Cortex of kidney (tissue), 1 donor: Measurements from ENCODE around the gene FADS6.

Experiments used
- DNase-seq: peaks from one replicate; lab custom pipeline; 2025; lab: John Stamatoyannopoulos, UW

Gene FADS6, protein sequence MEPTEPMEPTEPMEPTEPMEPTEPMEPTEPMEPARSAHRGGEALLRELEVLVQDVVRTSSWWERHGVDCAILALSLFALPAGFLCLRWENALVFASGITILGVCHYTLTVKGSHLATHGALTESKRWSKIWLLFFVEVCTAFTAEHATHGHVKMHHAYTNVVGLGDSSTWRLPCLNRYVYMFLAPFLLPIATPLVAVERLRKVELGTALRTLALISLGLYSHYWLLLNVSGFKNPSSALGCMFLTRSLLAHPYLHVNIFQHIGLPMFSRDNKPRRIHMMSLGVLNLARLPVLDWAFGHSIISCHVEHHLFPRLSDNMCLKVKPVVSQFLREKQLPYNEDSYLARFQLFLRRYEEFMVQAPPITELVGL

DNA sequence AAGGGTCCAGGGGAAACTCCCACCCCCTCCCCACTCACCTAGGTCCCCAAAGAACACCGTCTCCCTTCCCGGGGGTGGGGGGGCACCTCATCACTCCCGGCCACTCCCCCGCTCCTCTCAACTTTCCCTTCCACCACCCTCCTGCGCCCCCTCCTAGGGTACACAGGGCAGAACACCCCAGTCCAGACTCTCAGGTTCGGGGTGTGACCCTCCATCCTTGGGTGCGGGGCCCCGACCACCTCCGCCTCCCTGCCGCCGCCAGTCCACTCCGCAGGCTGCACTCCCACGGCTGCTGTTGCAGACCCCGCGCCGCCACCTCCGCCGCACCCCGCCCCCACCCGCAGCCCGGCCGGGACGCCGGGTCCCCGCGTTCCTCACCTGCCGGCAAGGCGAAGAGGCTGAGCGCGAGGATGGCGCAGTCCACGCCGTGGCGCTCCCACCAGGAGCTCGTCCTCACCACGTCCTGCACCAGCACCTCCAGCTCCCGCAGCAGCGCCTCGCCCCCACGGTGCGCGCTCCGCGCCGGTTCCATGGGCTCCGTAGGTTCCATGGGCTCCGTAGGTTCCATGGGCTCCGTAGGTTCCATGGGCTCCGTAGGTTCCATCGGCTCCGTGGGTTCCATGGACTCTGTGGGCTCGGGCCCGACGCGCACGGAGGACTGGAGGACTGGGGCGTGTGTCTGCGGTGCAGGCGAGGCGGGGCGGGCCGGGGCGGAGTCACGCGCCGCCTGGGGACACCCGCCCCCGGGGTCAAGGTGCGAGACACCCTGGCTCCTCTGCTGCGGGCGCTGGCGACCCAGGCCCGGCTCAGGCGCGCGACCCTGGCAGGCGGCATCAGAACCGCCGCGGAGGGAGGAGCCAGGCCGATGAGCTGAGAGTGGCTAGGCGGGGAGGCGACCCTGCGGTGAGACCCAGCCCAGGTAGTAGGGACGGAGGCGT lies at the start of gene FADS6:
TSS of gene FADS6 (minus strand) at position 660 of the 938 bp plus-strand sequence. CDS start at position 622, 38 bp downstream.
- DNase-seq: no peak

DNA sequence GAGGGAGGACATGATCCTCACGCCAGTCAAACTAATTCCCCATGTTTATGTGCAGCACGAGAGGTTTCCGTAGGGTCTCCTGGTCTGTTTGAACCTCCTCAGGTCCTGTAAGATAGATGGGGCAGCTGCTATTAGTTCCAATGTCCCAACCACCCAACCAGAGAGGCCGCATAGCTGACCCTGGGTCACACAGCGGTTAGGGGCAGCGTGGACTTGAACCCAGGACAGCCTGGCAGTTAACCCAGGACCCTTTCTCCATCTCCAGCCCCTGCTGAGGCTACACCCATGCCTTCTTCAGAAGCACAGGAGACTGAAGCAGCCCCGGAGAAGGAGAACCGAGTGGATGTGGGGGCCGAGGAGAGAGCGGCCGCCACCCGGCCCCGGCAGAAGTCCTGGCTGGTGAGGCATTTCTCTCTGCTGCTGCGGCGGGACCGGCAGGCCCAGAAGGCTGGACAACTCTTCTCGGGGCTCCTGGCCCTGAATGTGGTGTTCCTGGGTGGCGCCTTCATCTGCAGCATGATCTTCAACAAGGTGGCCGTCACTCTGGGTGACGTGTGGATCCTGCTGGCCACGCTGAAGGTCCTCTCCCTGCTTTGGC lies 47.8 kb upstream of the FADS6 start:
- no peak for DNase-seq

DNA sequence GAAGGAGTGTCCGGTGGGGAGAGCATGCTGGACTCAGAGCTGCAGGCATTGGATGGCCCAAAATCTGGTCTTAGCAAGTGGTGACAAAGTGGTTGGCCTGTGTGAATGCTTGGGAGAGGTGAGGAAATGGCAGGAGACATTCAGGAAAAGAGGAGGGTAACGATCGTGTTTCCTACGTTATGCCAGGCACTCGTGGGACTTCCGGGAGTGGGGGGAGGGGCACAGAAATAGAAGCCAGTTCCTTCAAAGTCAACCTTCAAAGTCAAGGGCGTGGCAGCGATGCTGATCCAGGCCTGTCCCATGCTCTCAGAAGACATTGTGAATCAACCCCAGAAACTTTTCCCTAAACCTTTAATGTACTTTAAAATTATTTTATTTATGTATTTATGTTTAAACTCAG lies 46.1 kb upstream of the FADS6 start:
- no peak for DNase-seq

DNA sequence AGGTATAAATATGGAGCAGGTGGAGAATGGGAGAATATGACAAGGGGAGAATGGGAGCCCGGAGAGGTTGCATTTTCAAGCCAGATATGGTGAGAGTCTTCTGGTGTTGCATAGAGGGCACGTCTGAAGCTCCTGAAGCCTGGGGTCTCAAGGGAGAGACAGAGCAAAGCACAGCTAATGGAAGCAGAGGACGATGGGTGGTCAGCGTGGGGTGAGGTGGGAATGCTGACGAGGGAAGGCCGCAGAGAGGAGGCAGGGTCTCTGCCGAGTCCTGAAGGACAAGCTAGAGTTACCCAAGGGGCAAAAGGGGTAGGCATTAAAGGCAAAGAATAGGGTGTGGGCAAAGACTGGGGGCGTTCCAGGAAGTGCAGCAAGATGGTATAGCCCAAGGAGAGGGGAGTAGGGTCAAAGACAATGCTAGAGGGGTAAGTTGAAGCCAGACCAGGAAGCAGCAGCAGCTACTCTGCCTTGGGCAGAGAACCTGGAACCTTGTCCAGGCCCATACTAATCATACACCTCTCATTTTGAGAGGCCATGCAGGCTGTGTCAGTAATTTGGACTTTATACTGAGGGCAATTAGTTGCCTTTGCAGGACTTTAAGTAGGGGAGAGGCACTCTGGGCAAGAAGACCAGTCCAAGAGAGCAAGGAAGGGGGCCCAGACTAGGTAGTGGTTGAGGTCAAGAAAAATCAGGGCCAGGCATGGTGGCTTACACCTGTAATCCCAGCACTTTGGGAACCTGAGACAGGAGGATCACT lies 44.9 kb upstream of the FADS6 start:
- no peak for DNase-seq

DNA sequence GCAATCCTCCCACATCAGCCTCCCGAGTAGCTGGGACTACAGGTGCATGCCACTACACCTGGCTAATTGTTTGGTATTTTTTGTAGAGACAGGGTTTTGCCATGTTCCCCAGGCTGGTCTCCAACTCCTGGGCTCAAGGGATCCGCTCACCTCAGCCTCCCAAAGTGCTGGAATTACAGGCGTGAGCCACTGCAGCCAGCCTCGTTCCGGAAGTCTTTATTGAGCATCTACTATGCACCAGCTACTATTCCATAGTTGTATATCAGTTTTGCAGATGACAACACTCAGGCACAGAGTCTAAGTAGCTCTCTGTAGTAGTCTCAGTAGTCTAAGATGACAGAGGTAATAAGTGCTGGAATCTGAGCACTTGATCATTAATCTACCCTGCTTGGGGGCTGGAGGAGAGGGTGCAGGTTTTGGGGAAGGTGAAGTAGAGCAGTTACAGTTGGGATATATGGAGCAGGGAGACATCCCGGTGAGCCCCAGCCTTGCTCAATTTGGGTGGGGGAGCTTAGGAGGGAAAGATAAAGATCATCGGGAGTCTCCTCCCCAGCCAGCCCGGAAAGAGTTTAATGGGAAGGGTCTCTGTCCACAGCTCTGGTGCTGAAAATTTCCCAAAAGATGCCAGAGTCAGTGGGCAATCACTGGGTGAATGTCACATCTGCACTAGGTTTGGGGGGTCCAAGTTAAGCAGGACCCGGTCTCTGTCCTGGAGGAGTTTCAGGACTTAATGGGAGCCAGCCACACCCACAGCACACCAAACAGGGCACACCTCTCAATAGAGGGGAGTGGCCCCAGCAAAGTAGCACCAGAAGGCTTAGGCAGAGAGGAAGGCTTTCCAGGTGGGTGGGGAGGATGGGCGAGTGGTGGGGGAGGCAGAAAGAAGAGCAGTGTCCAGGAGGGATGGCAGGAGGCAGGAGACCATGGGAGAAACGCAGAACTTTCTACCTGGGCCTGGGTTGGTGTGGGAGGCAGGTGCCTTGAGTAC lies 43.9 kb upstream of the FADS6 start:
- DNase-seq: no peak

DNA sequence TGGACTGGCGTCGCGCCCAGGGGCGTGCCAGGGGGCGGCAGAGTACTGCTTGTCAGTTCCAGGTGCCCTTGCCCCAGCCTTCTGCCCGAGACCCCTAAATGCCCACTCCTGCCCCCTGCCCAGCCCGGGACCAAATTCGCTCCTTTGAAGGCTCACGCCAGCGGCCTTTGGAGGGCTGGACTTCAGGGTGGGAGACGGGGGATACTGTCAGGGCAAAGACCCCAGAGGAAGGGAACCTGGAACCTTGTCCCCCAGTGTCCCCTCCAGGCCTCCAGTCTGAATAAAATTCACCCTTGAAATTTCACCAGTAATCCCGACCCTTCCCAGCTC lies 43.0 kb upstream of the FADS6 start:
- no peak for DNase-seq

DNA sequence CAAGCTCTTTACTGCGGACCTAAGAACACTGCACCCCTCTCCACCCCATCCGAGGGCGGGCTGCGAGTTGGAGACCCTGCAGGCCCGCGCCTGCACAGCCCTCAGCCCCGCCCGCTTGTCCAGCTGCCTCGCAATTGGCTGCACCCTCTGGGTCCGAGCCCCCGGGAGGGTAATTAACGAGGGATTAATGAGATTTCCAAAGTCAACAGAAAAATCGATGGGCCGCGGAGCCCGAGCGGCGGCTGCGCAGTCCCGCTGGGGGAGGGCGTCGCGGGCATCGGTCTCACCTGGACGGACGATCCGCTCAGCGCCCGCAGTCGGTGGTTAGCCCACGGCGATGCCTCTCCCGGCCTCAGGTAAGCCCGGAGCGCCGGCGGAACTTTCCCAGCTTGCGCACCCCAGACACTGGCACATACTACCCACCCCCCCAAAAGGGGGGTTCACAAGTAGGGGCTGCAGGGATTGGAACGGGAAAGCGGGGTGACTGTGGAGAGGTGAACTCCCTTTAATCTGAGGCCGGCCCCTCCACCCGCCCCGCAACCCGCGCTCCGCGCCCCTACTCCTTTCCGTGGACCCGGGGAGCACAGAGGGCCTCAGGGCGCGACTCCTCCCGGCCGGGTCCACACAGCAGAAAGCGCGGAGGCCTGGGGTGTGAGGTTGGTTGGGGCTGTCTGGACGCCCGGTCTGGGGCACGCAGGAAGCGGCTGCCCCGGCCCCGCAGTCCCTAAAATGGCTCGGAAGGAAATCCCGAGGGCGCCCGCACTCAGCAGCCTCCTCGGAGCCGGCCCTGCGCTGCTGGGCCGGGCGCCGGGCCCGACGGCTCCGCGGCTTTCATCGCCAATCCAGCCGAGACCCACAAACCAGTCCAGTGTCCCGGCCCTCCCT lies 42.4 kb upstream of the FADS6 start, which contains the start of gene OTOP3:
TSS of gene OTOP3 (plus strand) at position 314 of the 885 bp plus-strand sequence. CDS start at position 338, 24 bp downstream.
- no peak for DNase-seq

DNA sequence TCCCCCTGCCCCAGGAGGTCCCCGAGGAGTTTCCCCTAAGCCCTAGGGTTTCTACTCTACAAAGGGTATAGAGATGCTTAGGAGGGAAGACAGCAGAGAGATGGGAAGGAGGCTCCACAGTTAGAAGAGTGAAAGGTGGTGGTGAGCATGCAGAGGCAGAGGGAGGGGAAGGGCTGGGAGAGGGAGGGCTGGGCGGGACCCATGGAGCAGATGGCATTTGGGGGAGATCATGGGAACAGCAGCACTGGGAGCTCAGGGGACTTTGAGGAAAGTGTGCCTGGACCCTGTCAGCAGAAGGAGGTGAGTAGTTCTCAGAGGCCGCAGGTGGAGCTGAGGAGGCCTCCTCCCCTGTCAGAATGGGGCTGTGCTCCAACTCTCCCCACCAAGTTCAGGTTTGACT lies 41.6 kb upstream of the FADS6 start:
- no peak for DNase-seq

DNA sequence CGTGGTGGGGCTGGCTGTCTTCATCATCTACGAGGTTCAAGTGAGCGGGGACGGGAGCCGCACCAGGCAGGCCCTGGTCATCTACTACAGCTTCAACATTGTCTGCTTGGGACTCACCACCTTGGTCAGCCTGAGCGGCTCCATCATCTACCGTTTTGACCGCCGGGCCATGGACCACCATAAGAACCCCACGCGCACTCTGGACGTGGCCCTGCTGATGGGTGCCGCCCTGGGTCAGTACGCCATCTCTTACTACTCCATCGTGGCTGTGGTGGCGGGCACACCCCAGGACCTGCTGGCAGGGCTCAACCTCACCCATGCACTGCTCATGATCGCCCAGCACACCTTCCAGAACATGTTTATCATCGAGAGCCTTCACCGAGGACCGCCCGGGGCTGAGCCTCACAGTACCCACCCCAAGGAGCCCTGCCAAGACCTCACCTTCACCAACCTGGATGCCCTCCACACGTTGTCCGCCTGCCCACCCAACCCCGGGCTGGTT lies 37.2 kb upstream of the FADS6 start:
- no peak for DNase-seq

DNA sequence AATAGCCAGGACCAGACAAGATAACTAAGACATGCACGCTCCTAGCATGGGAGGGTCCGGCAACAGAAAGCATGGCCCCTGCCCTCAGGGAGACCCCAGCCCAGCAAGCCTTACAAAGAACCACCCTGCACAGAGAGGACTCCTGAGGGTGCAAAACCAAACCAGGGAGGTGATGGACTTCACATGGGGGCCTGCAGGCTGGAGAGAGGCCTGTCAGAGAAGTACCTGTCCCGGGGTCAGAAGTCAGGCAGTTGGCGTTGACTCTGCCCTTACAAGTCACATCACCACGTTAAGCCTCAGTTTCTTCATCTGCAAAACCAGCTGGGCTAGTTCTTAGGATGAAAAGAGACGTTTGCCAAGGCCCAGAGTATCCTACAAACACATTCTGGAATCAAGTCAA lies 35.4 kb upstream of the FADS6 start:
- no peak for DNase-seq

DNA sequence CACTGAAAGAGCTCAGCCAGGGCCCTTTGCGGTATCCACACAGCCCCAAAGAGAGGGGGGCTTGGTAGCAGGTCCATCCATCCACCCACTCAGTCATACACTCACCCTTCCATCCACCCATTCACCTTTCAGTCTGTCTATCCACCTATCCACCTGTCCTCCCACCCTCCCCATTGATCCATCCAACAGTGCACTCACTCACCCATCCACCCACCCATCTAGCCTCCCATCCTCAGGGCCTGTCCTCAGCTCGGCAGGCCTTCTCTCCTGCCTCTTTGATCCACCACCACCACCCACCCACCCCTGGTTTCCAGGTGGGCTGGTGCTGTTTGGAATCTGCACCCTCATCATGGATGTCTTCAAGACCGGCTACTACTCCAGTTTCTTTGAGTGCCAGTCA lies 31.8 kb upstream of the FADS6 start:
- DNase-seq: no peak

DNA sequence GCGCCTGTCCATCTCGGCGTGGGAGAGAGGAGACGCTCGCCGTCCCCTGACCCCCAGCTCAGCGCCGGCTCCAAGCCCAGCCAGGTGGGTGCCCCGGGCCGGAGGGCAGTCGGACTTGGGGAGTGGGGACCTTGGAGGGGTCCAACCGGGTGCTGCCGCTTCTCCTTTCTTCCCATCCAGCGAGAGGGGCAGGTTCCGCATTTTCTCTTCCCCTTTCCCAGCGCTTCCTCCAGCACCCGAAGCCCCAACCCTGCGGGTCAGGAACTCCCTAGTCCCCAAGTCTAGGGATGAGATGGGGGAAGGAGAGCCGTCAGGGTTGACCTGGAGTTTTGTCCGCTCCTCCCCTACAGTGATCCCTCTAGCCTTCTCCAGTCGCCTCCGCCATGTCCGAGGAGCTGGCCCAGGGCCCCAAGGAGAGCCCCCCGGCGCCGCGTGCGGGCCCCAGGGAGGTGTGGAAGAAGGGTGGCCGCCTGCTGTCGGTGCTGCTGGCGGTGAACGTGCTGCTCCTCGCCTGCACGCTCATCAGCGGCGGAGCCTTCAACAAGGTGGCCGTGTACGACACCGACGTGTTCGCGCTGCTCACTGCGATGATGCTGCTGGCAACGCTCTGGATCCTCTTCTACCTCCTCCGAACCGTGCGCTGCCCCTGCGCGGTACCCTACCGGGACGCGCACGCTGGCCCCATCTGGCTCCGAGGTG lies 31.0 kb upstream of the FADS6 start, which contains the start of gene OTOP2:
TSS of gene OTOP2 (plus strand) at position 24 of the 699 bp plus-strand sequence. CDS start at position 384, 360 bp downstream.
- no peak for DNase-seq

DNA sequence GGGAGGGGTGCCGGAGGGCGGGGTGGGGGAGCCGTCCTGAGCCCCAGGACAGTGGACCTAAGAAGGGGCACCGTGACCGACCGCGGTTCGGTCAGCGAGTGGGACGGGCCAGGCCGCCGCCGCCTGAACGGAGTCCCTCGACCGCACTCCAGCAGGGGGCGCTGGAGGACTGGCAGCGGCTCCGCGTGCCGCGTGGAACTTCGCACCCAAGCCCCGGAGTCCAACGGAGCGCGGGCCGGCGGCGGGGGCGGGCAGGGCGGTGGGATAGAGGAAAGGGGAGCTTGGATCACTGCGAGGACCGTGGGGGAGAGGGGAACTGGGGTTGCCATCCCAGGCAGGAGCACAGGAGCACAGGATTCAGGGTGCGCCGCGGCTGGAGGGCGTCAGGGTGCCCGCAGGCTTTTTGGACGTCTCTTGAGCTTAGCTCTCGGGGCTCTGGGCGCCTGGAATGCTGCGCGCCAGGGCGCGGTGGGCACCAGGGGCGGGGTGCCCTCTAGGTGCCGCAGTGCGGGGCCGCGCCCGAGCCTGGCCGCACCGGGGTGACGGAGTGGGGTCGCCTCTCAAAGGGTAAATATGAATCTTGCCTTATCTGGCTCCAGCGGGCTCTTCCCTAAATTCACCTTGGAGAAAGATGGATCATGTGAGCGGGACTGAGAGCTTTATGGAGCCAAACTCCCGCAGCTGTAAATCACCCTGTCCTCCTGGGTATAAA lies 30.3 kb upstream of the FADS6 start:
- no peak for DNase-seq

DNA sequence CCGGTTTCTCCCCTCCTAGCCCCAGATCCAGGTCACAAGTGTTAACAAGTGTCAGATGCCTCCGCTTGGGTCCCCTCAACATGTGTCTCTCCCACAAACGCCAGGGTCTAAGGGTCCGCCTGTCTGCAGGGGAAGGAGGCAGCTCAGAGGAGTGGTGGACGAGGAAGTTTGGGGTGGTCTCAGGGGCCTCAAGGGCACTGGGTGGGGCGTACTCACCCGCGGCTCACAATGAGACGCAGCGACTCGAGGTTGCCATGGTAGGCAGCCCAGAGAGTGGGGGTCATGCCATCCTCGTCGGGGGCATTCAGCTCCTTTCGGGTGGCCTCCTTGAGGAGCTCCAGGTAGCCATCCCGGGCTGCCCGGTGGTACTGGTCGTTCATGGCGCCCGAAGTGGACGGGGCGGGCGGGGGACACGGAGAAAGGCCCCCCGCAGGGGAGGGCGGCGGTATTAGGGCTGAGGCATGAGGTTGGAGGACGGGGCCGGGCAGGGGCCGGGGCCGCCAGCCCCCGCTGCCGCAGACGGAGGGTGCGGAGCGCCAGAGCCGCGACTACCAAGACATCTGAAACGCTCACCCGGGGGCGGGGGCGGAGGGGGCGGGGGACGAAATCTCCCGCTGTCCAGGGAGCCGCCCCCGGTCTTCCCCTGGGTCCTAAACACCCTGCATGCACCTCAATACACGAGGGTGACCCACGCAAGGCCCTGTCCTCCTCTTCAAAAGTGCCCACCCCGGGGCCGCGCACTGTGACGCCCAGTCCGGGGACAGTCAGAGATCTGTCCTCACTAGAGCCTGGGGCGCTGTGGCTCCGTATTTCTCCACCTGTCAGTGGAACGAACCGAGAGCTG lies 29.5 kb upstream of the FADS6 start, which contains the start of gene USH1G:
TSS of gene USH1G (minus strand) at position 562 of the 844 bp plus-strand sequence. CDS start at position 380, 182 bp downstream.
- no peak for DNase-seq

DNA sequence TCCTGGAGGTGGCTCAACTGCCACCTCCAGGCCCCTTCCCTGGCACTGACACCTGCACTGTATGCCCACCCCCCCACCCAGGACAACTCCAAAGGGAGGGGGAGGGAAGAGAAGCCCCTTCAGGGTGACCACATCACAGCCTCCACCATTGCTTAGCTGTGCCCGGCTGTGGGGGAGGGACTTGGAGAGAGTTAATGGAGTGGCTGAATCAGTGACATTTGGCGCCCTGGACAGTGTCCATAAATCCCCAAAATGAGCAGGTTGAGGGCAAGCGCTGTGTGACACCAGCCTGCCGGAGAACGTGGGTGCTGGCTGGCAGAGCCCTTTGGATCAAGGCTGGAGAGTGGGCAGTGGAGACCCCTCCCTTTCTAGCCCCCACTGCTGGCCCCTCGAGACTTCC lies 28.7 kb upstream of the FADS6 start:
- no peak for DNase-seq

DNA sequence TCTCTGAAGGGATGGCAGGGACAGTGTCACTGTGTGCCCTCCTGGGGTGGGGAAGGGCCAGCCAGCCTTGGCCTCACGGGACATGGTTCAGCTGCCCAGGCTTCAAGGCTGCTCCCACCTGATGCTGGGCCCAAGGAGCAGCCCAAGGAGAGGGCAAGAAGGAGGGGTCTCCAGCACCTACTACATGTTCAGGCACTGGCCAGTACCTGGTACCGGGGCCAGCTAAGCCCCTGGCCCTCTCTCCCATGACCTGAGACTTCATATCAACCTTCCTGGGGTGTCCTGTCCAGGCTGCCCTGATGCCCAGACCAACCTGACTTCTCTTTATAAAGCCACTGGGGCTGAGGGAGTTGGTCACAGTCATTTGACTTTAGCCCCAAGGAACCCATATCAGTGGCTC lies 28.3 kb upstream of the FADS6 start:
- DNase-seq: no peak
